PC-3 (cell line): ENCODE results near the gene MRPS34. TPM values are rescaled to one million over a fixed set of nuclear protein-coding genes. Genes with fewer than 3 reads are reported as not detected.

Experiments
- ATAC-seq: fragments of 200-7000 bp; cut with Tn5 transposase; 2 replicates; pipeline ENCODE4 v1.9.1; 2020; ENCODE audit warnings: mild to moderate bottlenecking, moderate library complexity
- BruUV-seq: library from RNA; stranded (reverse); fragments of 400-500 nt; replicated peaks from 2 replicates; lab custom pipeline; 2021; lab: Mats Ljungman, UMichigan
- CTCF ChIA-PET: fragments of 300-600 bp; sonication (Branson Sonifier 250); formaldehyde crosslinking; loops from one replicate; lab custom pipeline; 2022; ENCODE audit warnings: antibody characterized with exemption; lab: Charles Lee
- POLR2A ChIA-PET: fragments of 300-600 bp; sonication (Branson Sonifier 250); formaldehyde crosslinking; loops from one replicate; lab custom pipeline; 2022; ENCODE audit warnings: antibody characterized with exemption; ENCODE audit not compliant: unreplicated experiment; lab: Charles Lee
- DNase-seq: peaks from one replicate; pipeline ENCODE4 v3.0.0-alpha.2; 2015
- H2AFZ ChIP-seq: fragments of 300-600 bp; sonication (generic); 2 replicates; pipeline ENCODE4 v1.6.0; 2016; ENCODE audit warnings: antibody characterized with exemption, low read length
- H3F3A ChIP-seq: fragments of 300-600 bp; sonication (generic); one replicate; pipeline ENCODE4 v1.6.0; 2017; ENCODE audit warnings: antibody characterized with exemption, low read length, control low read depth, mild to moderate bottlenecking; ENCODE audit not compliant: unreplicated experiment
- H3K27ac ChIP-seq: fragments of 300-600 bp; sonication (generic); 2 replicates; pipeline ENCODE4 v1.5.1; 2016; ENCODE audit warnings: mild to moderate bottlenecking, low read length
- H3K27me3 ChIP-seq: fragments of 300-600 bp; sonication (generic); 2 replicates; pipeline ENCODE4 v1.6.1; 2016; ENCODE audit warnings: low read length, mixed read lengths
- H3K36me3 ChIP-seq: fragments of 300-600 bp; sonication (generic); 2 replicates; pipeline ENCODE4 v1.6.1; 2016; ENCODE audit warnings: low read depth, mixed run types, low read length, mixed read lengths
- H3K4me1 ChIP-seq: fragments of 300-600 bp; sonication (generic); 2 replicates; pipeline ENCODE4 v1.5.1; 2016; ENCODE audit warnings: low read length; ENCODE audit not compliant: insufficient read depth
- H3K4me2 ChIP-seq: fragments of 300-600 bp; sonication (generic); 2 replicates; pipeline ENCODE4 v1.6.0; 2016; ENCODE audit warnings: low read length
- H3K4me3 ChIP-seq: fragments of 300-600 bp; sonication (generic); 2 replicates; pipeline ENCODE4 v1.5.1; 2016; ENCODE audit warnings: mild to moderate bottlenecking, low read length, mixed read lengths
- H3K79me2 ChIP-seq: fragments of 300-600 bp; sonication (generic); 2 replicates; pipeline ENCODE4 v1.6.1; 2017; ENCODE audit warnings: low read length, mixed read lengths
- H3K9ac ChIP-seq: fragments of 300-600 bp; sonication (generic); 2 replicates; pipeline ENCODE4 v1.6.0; 2016; ENCODE audit warnings: mild to moderate bottlenecking, low read length
- H3K9me2 ChIP-seq: fragments of 300-600 bp; sonication (generic); replicated peaks from 2 replicates; pipeline ENCODE4 v1.6.1; 2016; ENCODE audit warnings: mixed run types, low read length, mixed read lengths
- H3K9me3 ChIP-seq: fragments of 300-600 bp; sonication (generic); 2 replicates; pipeline ENCODE4 v1.6.1; 2016; ENCODE audit warnings: low read length, mixed read lengths
- H4K20me1 ChIP-seq: fragments of 300-600 bp; sonication (generic); 2 replicates; pipeline ENCODE4 v1.6.1; 2016; ENCODE audit warnings: low read length, mixed read lengths
- EZH2 ChIP-seq: fragments of 300-600 bp; sonication (generic); IDR thresholded peaks from one replicate; pipeline ENCODE4 v1.6.1; 2017; ENCODE audit warnings: antibody characterized with exemption, mild to moderate bottlenecking, low read length; ENCODE audit not compliant: unreplicated experiment
- EZH2phosphoT487 ChIP-seq: fragments of 300-600 bp; sonication (generic); IDR thresholded peaks from 2 replicates; pipeline ENCODE4 v1.6.1; 2018; ENCODE audit warnings: mild to moderate bottlenecking, antibody characterized with exemption, low read length, borderline replicate concordance
- intact Hi-C: fragments of 100-400 bp; cut with micrococcal nuclease; formaldehyde crosslinking; loops from 2 replicates; pipeline ENCODE4 v1.9.0; 2023
- total RNA-seq: library from RNA; depleted of rRNA; stranded (reverse); fragments of >200 nt; gene quantifications from 2 replicates; pipeline ENCODE4 v1.2.3, GENCODE V29; 2014
- TF ChIP-seq, protein P1 (sequence below): fragments of 300-600 bp; sonication (generic); conservative IDR thresholded peaks from 2 replicates; pipeline ENCODE4 v1.5.1; 2017; ENCODE audit warnings: antibody characterized with exemption, low read depth, mild to moderate bottlenecking, low read length

Gene MRPS34
- total RNA-seq, 1 experiment from 2014 or later: 248 TPM

DNA sequence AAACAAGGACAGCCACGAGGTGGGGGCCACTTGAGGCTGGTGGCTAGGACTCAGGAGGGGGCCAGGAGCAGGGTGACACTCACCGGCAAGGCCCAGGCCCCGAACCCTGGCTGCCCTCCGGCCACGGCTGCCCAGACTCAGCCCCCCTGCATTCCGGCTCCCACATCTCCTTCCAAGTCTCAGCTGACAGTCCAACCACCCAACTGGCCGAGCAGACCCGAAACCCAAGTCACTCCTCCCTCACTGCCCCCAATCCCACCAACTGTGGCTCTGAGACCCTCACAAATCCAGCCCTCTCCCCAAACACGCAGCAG is 44.3 kb upstream of the MRPS34 start:
- POLR2A ChIA-PET: no interaction called here

DNA sequence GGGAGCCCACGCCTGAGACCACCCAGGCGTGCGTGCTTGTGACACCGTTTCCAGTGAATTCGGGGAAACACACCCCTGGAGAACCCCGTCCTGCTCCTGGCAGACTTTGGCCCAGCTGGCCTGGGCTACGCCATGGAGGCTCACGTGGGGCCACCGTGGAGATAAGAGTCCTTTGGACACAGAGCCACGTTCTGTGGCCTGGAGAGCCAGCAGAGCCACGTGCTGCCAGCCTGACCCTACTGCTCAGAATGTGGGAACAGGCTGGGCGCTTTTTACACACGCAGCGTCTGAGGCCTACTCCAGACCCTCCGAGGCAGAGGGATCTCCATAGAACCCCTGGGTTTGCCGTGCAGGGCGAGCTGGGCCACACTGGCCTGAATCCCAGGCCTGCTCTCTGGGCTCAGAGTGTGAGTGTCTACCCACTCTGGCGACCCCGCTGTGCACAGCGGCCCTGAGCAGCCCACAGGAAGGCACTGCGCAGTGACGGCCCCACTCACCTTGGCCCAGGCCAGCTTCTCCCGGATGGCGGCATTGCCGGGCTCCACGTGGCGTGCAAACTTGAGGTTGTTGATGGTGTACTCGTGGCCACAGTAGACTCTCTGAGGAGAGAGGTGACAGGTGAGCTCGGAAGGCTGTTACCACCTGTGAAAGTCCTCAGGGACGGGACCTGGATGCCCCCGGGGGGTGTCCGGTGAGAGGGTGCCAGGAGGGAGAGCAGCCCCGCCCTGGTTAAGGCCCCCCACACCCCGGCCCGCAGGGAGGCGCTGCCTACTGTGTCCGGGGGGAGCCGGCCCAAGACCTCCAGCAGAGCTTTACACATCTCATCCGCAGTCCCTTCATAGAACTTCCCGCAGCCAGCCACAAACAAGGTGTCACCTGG is 43.7 kb upstream of the MRPS34 start:
- Histone ChIP-seq H3K9ac (no peak overlapping the region), H3K27ac (no peak overlapping the region), H3F3A (no peaks in the 10 kb centered on the region), H3K9me3 (no peaks in the 10 kb centered on the region), H3K9me2 (no peaks in the 10 kb centered on the region), H3K4me1 (no peaks in the 10 kb centered on the region), H3K27me3 (no peaks in the 10 kb centered on the region), H3K4me2 (no peak overlapping the region), H2AFZ (no peak overlapping the region), H3K36me3 (peaks cover 4% of the 10 kb centered on the region; the same call in 1 of the 2 replicates), H3K4me3 (no peak overlapping the region), H3K79me2 (no peaks in the 10 kb centered on the region), H4K20me1 (no peaks in the 10 kb centered on the region)
- TF ChIP-seq EZH2 (no peak), EZH2phosphoT487 (no peak)
- TF ChIP-seq, protein P1, sequence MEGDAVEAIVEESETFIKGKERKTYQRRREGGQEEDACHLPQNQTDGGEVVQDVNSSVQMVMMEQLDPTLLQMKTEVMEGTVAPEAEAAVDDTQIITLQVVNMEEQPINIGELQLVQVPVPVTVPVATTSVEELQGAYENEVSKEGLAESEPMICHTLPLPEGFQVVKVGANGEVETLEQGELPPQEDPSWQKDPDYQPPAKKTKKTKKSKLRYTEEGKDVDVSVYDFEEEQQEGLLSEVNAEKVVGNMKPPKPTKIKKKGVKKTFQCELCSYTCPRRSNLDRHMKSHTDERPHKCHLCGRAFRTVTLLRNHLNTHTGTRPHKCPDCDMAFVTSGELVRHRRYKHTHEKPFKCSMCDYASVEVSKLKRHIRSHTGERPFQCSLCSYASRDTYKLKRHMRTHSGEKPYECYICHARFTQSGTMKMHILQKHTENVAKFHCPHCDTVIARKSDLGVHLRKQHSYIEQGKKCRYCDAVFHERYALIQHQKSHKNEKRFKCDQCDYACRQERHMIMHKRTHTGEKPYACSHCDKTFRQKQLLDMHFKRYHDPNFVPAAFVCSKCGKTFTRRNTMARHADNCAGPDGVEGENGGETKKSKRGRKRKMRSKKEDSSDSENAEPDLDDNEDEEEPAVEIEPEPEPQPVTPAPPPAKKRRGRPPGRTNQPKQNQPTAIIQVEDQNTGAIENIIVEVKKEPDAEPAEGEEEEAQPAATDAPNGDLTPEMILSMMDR: no peak
- intact Hi-C loops: no loop called here
- no TSS peak for BruUV-seq
- ChIA-PET CTCF (no interaction called here), POLR2A (no interaction called here)
- ATAC-seq: no peak
- no peak for DNase-seq

More for the DNA sequence above, 44.3 kb upstream of the MRPS34 start:
- ATAC-seq (no peak), DNase-seq (no peak)
- Histone ChIP-seq H3K36me3 (peaks cover 4% of the 10 kb centered on the region; the same call in 1 of the 2 replicates), H3K9ac (no peak overlapping the region), H3K27me3 (no peaks in the 10 kb centered on the region), H3K27ac (no peak overlapping the region), H3K9me3 (no peaks in the 10 kb centered on the region), H3K4me1 (peaks cover 4% of the 10 kb centered on the region; the same call in 1 of the 2 replicates), H3K4me2 (no peak overlapping the region), H3K79me2 (no peaks in the 10 kb centered on the region), H3F3A (no peaks in the 10 kb centered on the region), H2AFZ (no peak overlapping the region), H3K4me3 (no peak overlapping the region), H4K20me1 (no peaks in the 10 kb centered on the region), H3K9me2 (no peaks in the 10 kb centered on the region)
- no TSS peak for BruUV-seq
- CTCF ChIA-PET: no interaction called here
- intact Hi-C loops: no loop called here
- TF ChIP-seq, protein P1: no peak
- TF ChIP-seq EZH2phosphoT487: no peak
- TF ChIP-seq EZH2: no peak

DNA sequence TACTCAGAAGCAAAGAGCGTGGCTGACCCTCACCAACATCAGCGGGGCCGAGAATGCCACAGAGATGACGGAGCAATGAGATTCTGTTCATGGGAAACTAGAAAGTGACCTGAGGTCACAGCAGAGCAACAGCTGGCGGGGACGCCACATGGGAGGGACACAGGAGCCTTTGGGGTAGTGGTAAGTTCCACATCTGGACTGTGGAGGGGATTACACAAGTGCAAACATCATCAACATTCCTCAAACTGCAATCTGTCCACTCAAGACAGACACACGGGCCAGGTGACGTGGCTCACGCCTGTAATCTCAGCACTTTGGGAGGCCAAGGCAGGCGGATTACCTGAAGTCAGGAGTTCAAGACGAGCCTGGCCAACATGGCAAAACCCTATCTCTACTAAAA is 42.5 kb upstream of the MRPS34 start:
- POLR2A ChIA-PET: no interaction called here

More for the DNA sequence above, 42.5 kb upstream of the MRPS34 start:
- no peak for DNase-seq
- CTCF ChIA-PET: no interaction called here
- intact Hi-C loops: no loop called here
- TF ChIP-seq, protein P1: no peak
- TF ChIP-seq EZH2 (no peak), EZH2phosphoT487 (no peak)
- no peaks in the 10 kb centered on the region for H3K9me2 ChIP-seq
- no peak overlapping the region for H3K4me3 ChIP-seq
- no peaks in the 10 kb centered on the region for H3K9me3 ChIP-seq
- no peak overlapping the region for H2AFZ ChIP-seq
- H3K36me3 ChIP-seq: peaks cover 4% of the 10 kb centered on the region; the same call in 1 of the 2 replicates
- BruUV-seq: no TSS peak
- H3F3A ChIP-seq: no peaks in the 10 kb centered on the region
- no peaks in the 10 kb centered on the region for H3K4me1 ChIP-seq
- no peak for ATAC-seq
- no peak overlapping the region for H3K4me2 ChIP-seq
- H3K27me3 ChIP-seq: no peaks in the 10 kb centered on the region
- no peaks in the 10 kb centered on the region for H3K79me2 ChIP-seq
- no peak overlapping the region for H3K9ac ChIP-seq
- no peaks in the 10 kb centered on the region for H4K20me1 ChIP-seq
- no peak overlapping the region for H3K27ac ChIP-seq
